Activated CD8-positive, alpha-beta memory T cell treated with anti-CD3 and anti-CD28 coated beads for 4 hours (primary cell): Measurements from ENCODE around the gene XYLT2.
"Not testable (repeated sequence)": the region's sequence is repeated elsewhere in the genome, so short reads cannot be mapped to it uniquely, and the experiment has no call there.

Experiments
- DNase-seq, 2 donors: peaks; one replicate each; pipeline ENCODE4 v3.0.0-alpha.2; 2020; ENCODE audit warnings: low read depth in 2 of 2

Gene XYLT2

GRCh38 chr17:50345432-50346312 lies at the start of gene XYLT2:
XYLT2 (plus strand) TSS chr17:50346126; CDS start chr17:50346141, 15 bp downstream.
- peak; percentile 82 to 84 for DNase-seq

GRCh38 chr17:50297407-50297865 lies 48.5 kb upstream of the XYLT2 start:
- DNase-seq, result peak; percentile 62 to 64

GRCh38 chr17:50298018-50298417 lies 47.9 kb upstream of the XYLT2 start:
- no peak for DNase-seq

- no peak for DNase-seq
These were observed 46.1 kb upstream of the XYLT2 start for GRCh38 chr17:50299776-50300175.

GRCh38 chr17:50300824-50301223 lies 45.1 kb upstream of the XYLT2 start:
- DNase-seq, result not testable (repeated sequence)

GRCh38 chr17:50301891-50302584 lies 43.9 kb upstream of the XYLT2 start:
- no peak for DNase-seq

DNA sequence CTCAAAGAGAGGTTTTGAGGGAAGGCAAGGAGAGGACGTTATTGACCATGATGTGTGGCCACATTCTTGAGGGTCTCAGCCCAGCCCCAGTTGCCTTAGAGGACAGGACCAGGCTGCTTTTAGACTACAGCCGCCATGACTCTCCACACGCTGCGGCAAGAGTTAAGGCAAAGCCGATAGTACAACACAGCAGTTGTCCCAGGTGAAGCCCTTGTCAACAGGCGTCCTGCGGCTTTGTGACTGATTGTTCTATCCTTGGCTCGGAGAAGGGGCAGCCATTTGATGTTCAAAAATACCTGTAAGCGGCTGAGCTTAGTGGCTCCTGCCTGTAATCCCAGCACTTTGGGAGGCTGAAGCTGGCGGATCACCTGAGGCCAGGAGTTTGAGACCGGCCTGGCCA lies 42.9 kb upstream of the XYLT2 start:
- DNase-seq, result no peak

GRCh38 chr17:50303596-50303995 lies 42.3 kb upstream of the XYLT2 start:
- DNase-seq, result no peak

GRCh38 chr17:50304781-50305404 lies 41.0 kb upstream of the XYLT2 start:
- DNase-seq, result no peak

DNA sequence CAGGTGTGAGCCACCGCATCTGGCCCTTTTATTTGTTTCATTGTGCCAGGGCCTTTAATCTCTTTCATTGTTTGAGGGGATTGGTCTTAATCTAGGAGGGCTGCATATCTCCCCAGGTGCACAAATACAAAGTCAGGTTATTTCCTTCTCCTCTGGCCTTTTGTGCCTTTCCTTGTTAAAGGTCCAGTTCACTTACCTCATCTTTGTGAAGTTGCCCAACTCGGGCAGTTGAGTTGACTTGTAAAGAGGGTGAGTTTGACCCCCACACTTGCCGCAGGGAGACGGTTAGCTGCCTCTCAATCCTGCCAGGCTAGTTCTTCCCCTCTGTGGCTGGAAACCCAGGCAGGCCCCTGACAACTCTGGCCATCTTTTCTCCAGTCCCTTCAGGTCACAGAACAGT lies 38.3 kb upstream of the XYLT2 start:
- no peak for DNase-seq

DNA sequence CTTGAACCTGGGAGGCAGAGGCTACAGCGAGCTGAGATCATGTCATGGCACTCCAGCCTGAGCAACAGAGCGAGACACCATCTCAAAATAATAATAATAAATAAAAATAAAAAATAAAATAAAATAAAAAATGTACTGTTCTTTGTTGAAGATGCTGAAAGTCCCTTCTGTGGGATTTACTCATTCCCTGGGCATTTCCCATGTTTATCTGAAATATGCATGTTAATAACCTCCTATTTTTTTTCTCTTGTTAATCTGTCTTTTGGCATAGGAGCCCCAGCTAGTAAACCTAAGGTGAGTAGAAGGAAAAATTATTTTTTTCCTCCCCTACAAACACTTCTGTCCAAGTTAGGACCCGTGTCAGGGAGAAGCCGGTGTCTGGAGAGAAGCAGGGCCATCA lies 37.3 kb upstream of the XYLT2 start:
- no peak for DNase-seq

GRCh38 chr17:50310455-50311111 lies 35.3 kb upstream of the XYLT2 start:
- DNase-seq, result no peak

DNA sequence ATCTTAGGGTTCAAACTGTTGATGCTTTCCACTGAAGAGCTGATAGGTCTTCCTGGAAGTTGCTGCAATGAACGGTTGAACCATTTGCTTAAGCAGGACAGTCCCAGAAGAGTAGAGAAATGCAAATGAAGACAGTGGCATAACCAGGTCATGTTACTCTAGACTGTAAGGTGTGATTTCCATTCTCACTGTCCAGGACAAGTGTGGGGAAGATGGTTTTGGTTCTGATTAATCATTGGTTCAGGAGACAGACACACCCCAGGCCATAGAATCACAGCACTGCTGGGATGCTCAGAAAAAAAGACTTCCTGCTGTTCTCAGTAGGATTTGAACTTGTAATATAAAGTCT lies 34.8 kb upstream of the XYLT2 start:
- no peak for DNase-seq

- DNase-seq, result no peak
These were observed 34.4 kb upstream of the XYLT2 start for GRCh38 chr17:50311483-50311882.

DNA sequence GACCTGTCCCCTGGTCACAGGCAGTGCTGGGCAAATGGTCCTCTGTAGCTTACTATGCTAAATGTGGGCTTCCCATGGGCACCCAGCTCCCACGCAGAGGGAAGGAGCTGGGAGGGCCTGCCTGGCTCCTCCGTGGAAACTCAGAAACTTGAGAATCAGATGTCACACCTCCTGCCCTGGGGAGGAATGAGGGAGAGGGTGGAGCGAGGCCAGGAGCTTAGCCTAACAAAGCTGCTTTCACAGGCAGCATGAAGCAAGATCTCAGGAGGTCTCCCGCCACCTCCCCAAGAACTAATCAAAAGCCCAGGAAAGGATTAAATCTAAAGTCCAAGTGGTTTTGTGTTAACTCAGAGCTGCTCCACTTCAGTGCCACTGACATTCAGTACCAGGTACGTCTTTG lies 33.6 kb upstream of the XYLT2 start:
- DNase-seq, result no peak

- DNase-seq, result no peak
These were observed 31.4 kb upstream of the XYLT2 start for GRCh38 chr17:50314456-50315011.

DNA sequence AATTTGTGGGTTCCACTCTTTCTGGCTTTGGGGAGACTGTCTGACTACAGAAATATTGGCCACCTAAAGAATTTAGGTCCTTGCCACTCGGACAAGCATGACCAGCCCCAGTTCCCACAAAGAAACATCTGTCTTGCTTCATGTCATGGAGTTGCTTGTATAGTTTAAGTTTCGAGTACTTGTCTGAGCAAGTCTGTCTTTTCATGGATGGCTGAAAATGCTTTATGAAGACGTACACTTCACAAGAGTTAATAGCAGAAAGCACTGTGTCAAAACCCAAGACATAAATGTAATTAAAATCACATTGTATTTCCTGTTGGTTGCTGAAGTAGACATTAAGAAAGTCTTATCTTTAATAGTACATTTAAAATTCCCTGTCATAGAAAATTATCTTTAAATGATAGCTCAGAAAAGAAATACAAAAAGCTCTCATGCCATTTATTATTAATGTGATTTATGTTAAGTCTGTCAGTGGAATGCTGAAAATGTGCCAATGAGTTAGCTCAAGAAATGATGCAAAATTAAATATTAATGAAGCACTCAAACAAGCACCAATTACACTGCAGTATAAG lies 29.8 kb upstream of the XYLT2 start:
- no peak for DNase-seq

- not testable (repeated sequence) for DNase-seq
These were observed 29.3 kb upstream of the XYLT2 start for GRCh38 chr17:50316660-50317059.

GRCh38 chr17:50317121-50317520 lies 28.8 kb upstream of the XYLT2 start:
- DNase-seq, result no peak

GRCh38 chr17:50318501-50319285 lies 27.2 kb upstream of the XYLT2 start:
- DNase-seq, result no peak
